Common myeloid progenitor, CD34-positive (primary cell): ENCODE measurements around the gene MACIR.

Experiments used
- CTCF ChIA-PET: fragments of 350-600 bp; sonication (Branson Sonifier 250); formaldehyde crosslinking; loops from one replicate; lab custom pipeline; 2021; ENCODE audit warnings: antibody characterized with exemption; lab: Charles Lee
- POLR2A ChIA-PET: fragments of 350-600 bp; sonication (Branson Sonifier 250); formaldehyde crosslinking; loops from one replicate; lab custom pipeline; 2021; ENCODE audit warnings: antibody characterized with exemption; lab: Charles Lee
- DNase-seq, 3 donors: peaks; one replicate each; pipeline versions ENCODE4 v3.0.0 to v3.0.0-alpha.2; 2013
- H3K27ac ChIP-seq, 2 experiments: 1 replicate in 1 of 2; 2 replicates in 1 of 2; pipeline ENCODE4 v1.7.0; 2013; ENCODE audit warnings: inconsistent platforms in 2 of 2, low read length in 2 of 2, mild to moderate bottlenecking in 2 of 2, low read depth in 1 of 2, moderate library complexity in 1 of 2; ENCODE audit not compliant: severe bottlenecking in 2 of 2, insufficient read depth in 1 of 2, poor library complexity in 1 of 2
- H3K27me3 ChIP-seq, 5 experiments: replicated peaks in 2 of 5; 1 replicate in 3 of 5; 2 replicates in 2 of 5; pipeline versions ENCODE4 v1.6.1 to v1.7.0; 2013; ENCODE audit warnings: low read length in 4 of 5, mild to moderate bottlenecking in 2 of 5, moderate library complexity in 2 of 5, inconsistent platforms in 1 of 5; ENCODE audit not compliant: insufficient read depth in 5 of 5, control insufficient read depth in 4 of 5
- H3K36me3 ChIP-seq, 4 experiments: 1 replicate in 2 of 4; 2 replicates in 2 of 4; pipeline versions ENCODE4 v1.6.1 to v1.7.0; 2013; ENCODE audit warnings: low read length in 3 of 4, control low read depth in 1 of 4, mild to moderate bottlenecking in 1 of 4; ENCODE audit not compliant: control insufficient read depth in 4 of 4, insufficient read depth in 4 of 4
- H3K4me1 ChIP-seq, 4 experiments: 1 replicate in 3 of 4; 2 replicates in 1 of 4; pipeline versions ENCODE4 v1.6.1 to v1.7.1; 2013; ENCODE audit warnings: low read length in 3 of 4, mild to moderate bottlenecking in 3 of 4, control low read depth in 1 of 4, inconsistent platforms in 1 of 4, moderate library complexity in 1 of 4; ENCODE audit not compliant: control insufficient read depth in 4 of 4, insufficient read depth in 4 of 4; ENCODE audit errors: control extremely low read depth in 1 of 4
- H3K4me3 ChIP-seq, 7 experiments: 1 replicate in 4 of 7; 2 replicates in 3 of 7; pipeline versions ENCODE4 v1.5.1 to v1.7.0; 2013; ENCODE audit warnings: mild to moderate bottlenecking in 7 of 7, low read length in 6 of 7, moderate library complexity in 6 of 7, inconsistent platforms in 2 of 7, low read depth in 2 of 7, control low read depth in 1 of 7; ENCODE audit not compliant: insufficient read depth in 4 of 7, control insufficient read depth in 1 of 7; ENCODE audit errors: extremely low read depth in 1 of 7
- H3K9me3 ChIP-seq, 5 experiments: 1 replicate in 4 of 5; 2 replicates in 1 of 5; pipeline versions ENCODE4 v1.6.1 to v1.7.1; 2013; ENCODE audit warnings: low read length in 4 of 5, mild to moderate bottlenecking in 2 of 5, inconsistent platforms in 1 of 5, low read depth in 1 of 5, moderate library complexity in 1 of 5; ENCODE audit not compliant: control insufficient read depth in 4 of 5, insufficient read depth in 2 of 5; ENCODE audit errors: control extremely low read depth in 1 of 5
- WGBS: methylation state at CpG from one replicate; pipeline ENCODE4 v1.1.5; 2013; ENCODE audit not compliant: insufficient coverage; 5-methylcytosine and 5-hydroxymethylcytosine counted together

MACIR gene

GRCh38 chr5:103308774-103309173, 50.2 kb downstream of the MACIR start:
- Histone ChIP-seq H3K9me3 (peaks cover 0 to 3% (median 0%) of the 10 kb centered on the region in 5 experiments), H3K4me1 (no peaks in the 10 kb centered on the region), H3K27ac (no peak overlapping the region), H3K4me3 (no peak overlapping the region), H3K36me3 (no peaks in the 10 kb centered on the region), H3K27me3 (no peaks in the 10 kb centered on the region)
- 80% methylated on average over 2 of the region's 3 CpGs for WGBS
- CTCF ChIA-PET: no interaction called here
- DNase-seq: no peak
- POLR2A ChIA-PET: no interaction called here

- 100% methylated on average over 3 of the region's 3 CpGs for WGBS
- no peaks in the 10 kb centered on the region for H3K36me3 ChIP-seq
- H3K27ac ChIP-seq: no peak overlapping the region
- H3K9me3 ChIP-seq: no peaks in the 10 kb centered on the region
- H3K4me3 ChIP-seq: no peak overlapping the region
- CTCF ChIA-PET: no interaction called here
- POLR2A ChIA-PET: no interaction called here
- H3K27me3 ChIP-seq: no peaks in the 10 kb centered on the region
- H3K4me1 ChIP-seq: no peaks in the 10 kb centered on the region
- no peak for DNase-seq
These were observed 54.5 kb downstream of the MACIR start for GRCh38 chr5:103313056-103313455.

GRCh38 chr5:103315455-103315854, 56.9 kb downstream of the MACIR start:
- Histone ChIP-seq H3K9me3 (no peaks in the 10 kb centered on the region), H3K27ac (no peak overlapping the region), H3K4me3 (no peak overlapping the region), H3K4me1 (no peaks in the 10 kb centered on the region), H3K27me3 (no peaks in the 10 kb centered on the region), H3K36me3 (no peaks in the 10 kb centered on the region)
- DNase-seq: no peak
- CTCF ChIA-PET: no interaction called here
- POLR2A ChIA-PET: no interaction called here
- WGBS: no CpG with 5 or more reads among the region's 3 CpGs

- no peaks in the 10 kb centered on the region for H3K9me3 ChIP-seq
- POLR2A ChIA-PET: no interaction called here
- H3K36me3 ChIP-seq: no peaks in the 10 kb centered on the region
- no peaks in the 10 kb centered on the region for H3K27me3 ChIP-seq
- CTCF ChIA-PET: no interaction called here
- DNase-seq: no peak
- 100% methylated on average over 1 of the region's 1 CpG for WGBS
- H3K27ac ChIP-seq: no peak overlapping the region
- no peak overlapping the region for H3K4me3 ChIP-seq
- H3K4me1 ChIP-seq: no peaks in the 10 kb centered on the region
These were observed 68.9 kb downstream of the MACIR start for GRCh38 chr5:103327451-103327850.

- Histone ChIP-seq H3K9me3 (no peaks in the 10 kb centered on the region), H3K36me3 (no peaks in the 10 kb centered on the region), H3K27ac (no peak overlapping the region), H3K4me3 (no peak overlapping the region), H3K27me3 (no peaks in the 10 kb centered on the region), H3K4me1 (no peaks in the 10 kb centered on the region)
- CTCF ChIA-PET: no interaction called here
- no peak for DNase-seq
- POLR2A ChIA-PET: no interaction called here
These were observed 69.3 kb downstream of the MACIR start for GRCh38 chr5:103327893-103328292.
